Activated CD8-positive, alpha-beta T cell treated with anti-CD3 and anti-CD28 coated beads, Interleukin-2, amount 10 ng/mL, durations not matched to agents 7 days and 5 days (primary cell): Measurements from ENCODE around the gene SLC39A7. TPM values are rescaled to one million over a fixed set of nuclear protein-coding genes. Genes with fewer than 3 reads are reported as not detected.

ENCODE experiments used
- ATAC-seq: fragments of 150-1000 bp; cut with Tn5 transposase; one replicate; pipeline ENCODE4 v1.10.0; 2021; ENCODE audit warnings: moderate library complexity
- CTCF ChIA-PET: fragments of 350-600 bp; sonication (Branson Sonifier 250); formaldehyde crosslinking; loops from one replicate; lab custom pipeline; 2021; ENCODE audit warnings: antibody characterized with exemption; lab: Charles Lee
- POLR2A ChIA-PET: fragments of 350-600 bp; sonication (Branson Sonifier 250); formaldehyde crosslinking; loops from one replicate; lab custom pipeline; 2021; ENCODE audit warnings: antibody characterized with exemption; lab: Charles Lee
- DNase-seq: peaks from one replicate; pipeline ENCODE4 v3.0.0-alpha.2; 2020
- H3K27ac Mint-ChIP-seq: one replicate; pipeline ENCODE4 v1.8.0; 2021; ENCODE audit warnings: mild to moderate bottlenecking, mixed read lengths
- H3K27me3 Mint-ChIP-seq: one replicate; pipeline ENCODE4 v1.8.0; 2021; ENCODE audit warnings: low read depth, mixed read lengths
- H3K36me3 Mint-ChIP-seq: one replicate; pipeline ENCODE4 v1.8.0; 2021; ENCODE audit warnings: low read depth, mixed read lengths
- H3K4me1 Mint-ChIP-seq: one replicate; pipeline ENCODE4 v1.8.0; 2021; ENCODE audit warnings: low read depth, mixed read lengths
- H3K4me3 Mint-ChIP-seq: one replicate; pipeline ENCODE4 v1.8.0; 2021; ENCODE audit warnings: mild to moderate bottlenecking, mixed read lengths
- H3K9me3 Mint-ChIP-seq: one replicate; pipeline ENCODE4 v1.8.0; 2022; ENCODE audit warnings: mixed read lengths; ENCODE audit not compliant: insufficient read depth
- total RNA-seq, 2 experiments: library from RNA; stranded (reverse); gene quantifications; one replicate each; pipeline ENCODE4 v1.2.3, GENCODE V29; 2021

Gene SLC39A7
- total RNA-seq, 2 experiments from 2014 or later, result 45.6 to 50.8 TPM

- DNase-seq (peak; percentile 90), ATAC-seq (peak; percentile 60)
- Mint-ChIP-seq H3K27ac (peak within 1 kb of the TSS; percentile 87), H3K27me3 (peaks cover 4% of the 10 kb centered on the region), H3K4me1 (peaks cover 64% of the 10 kb centered on the region), H3K36me3 (peaks cover 31% of the 10 kb centered on the region), H3K9me3 (no peaks in the 10 kb centered on the region), H3K4me3 (peak within 1 kb of the TSS; percentile 80)
- CTCF ChIA-PET, result interaction anchor here (0.6 to 2.5 kb wide), 14 partner anchors 9 to 370 kb away, joined by 3 to 22 read pairs (median 4); partner anchors contain the start of gene TAP2
- POLR2A ChIA-PET, result interaction anchor here (0.6 to 2.2 kb wide), 12 partner anchors 10 to 236 kb away, joined by 3 to 17 read pairs (median 4); partner anchors contain the start of genes RPS18 and VPS52
Observed at GRCh38 chr6:33208091-33208967, 7.7 kb downstream of the SLC39A7 start, which contains the start of gene RING1. RING1 (plus strand) TSS chr6:33208500; CDS start chr6:33208823, 323 bp downstream.

GRCh38 chr6:33209856-33210255 is 9.2 kb downstream of the SLC39A7 start:
- ATAC-seq, result no peak
- Mint-ChIP-seq H3K4me3 (peak overlapping the region; percentile 80), H3K36me3 (peaks cover 20% of the 10 kb centered on the region), H3K27ac (peak overlapping the region; percentile 74), H3K27me3 (peaks cover 11% of the 10 kb centered on the region), H3K4me1 (peaks cover 68% of the 10 kb centered on the region), H3K9me3 (no peaks in the 10 kb centered on the region)
- CTCF ChIA-PET, result interaction anchor here (1.0 to 2.2 kb wide), 4 partner anchors 38 to 84 kb away, joined by 3 to 10 read pairs (median 3); partner anchors contain the start of gene B3GALT4
- POLR2A ChIA-PET, result interaction anchor here (2.2 kb wide), 1 partner anchor 11 kb away, joined by 17 read pairs; no protein-coding TSS in a partner anchor
- no peak for DNase-seq

GRCh38 chr6:33211136-33211535 is 10.5 kb downstream of the SLC39A7 start:
- peaks cover 20% of the 10 kb centered on the region for H3K36me3 Mint-ChIP-seq
- ChIA-PET POLR2A (interaction anchor here (1.0 kb wide), 3 partner anchors 9 to 38 kb away, joined by 3 read pairs; no protein-coding TSS in a partner anchor), CTCF (interaction anchor here (1.9 kb wide), 1 partner anchor 37 kb away, joined by 6 read pairs; no protein-coding TSS in a partner anchor)
- DNase-seq, result no peak
- no peak overlapping the region for H3K27ac Mint-ChIP-seq
- H3K4me1 Mint-ChIP-seq, result peaks cover 68% of the 10 kb centered on the region
- ATAC-seq, result no peak
- peaks cover 11% of the 10 kb centered on the region for H3K27me3 Mint-ChIP-seq
- no peak overlapping the region for H3K4me3 Mint-ChIP-seq
- H3K9me3 Mint-ChIP-seq, result no peaks in the 10 kb centered on the region

- Mint-ChIP-seq H3K27me3 (peaks cover 11% of the 10 kb centered on the region), H3K4me3 (no peak overlapping the region), H3K4me1 (peaks cover 64% of the 10 kb centered on the region), H3K27ac (no peak overlapping the region), H3K36me3 (peaks cover 20% of the 10 kb centered on the region), H3K9me3 (no peaks in the 10 kb centered on the region)
- ChIA-PET POLR2A (interaction anchor here (1.0 to 1.1 kb wide), 3 partner anchors 8 to 240 kb away, joined by 3 to 5 read pairs (median 3); no protein-coding TSS in a partner anchor), CTCF (interaction anchor here (1.9 kb wide), 1 partner anchor 36 kb away, joined by 6 read pairs; no protein-coding TSS in a partner anchor)
- ATAC-seq (no peak), DNase-seq (no peak)
Observed at GRCh38 chr6:33211666-33212422, 11.2 kb downstream of the SLC39A7 start.

GRCh38 chr6:33212857-33213165 is 12.1 kb downstream of the SLC39A7 start:
- no peaks in the 10 kb centered on the region for H3K9me3 Mint-ChIP-seq
- ChIA-PET POLR2A (interaction anchor here (1.0 to 1.1 kb wide), 2 partner anchors 8 to 241 kb away, joined by 3 to 5 read pairs; partner anchors contain the start of gene HSD17B8), CTCF (interaction anchor here (1.9 kb wide), 1 partner anchor 35 kb away, joined by 6 read pairs; no protein-coding TSS in a partner anchor)
- no peak for DNase-seq
- peaks cover 58% of the 10 kb centered on the region for H3K4me1 Mint-ChIP-seq
- H3K27me3 Mint-ChIP-seq, result peaks cover 11% of the 10 kb centered on the region
- H3K4me3 Mint-ChIP-seq, result peak overlapping the region; percentile 66
- H3K27ac Mint-ChIP-seq, result no peak overlapping the region
- H3K36me3 Mint-ChIP-seq, result peaks cover 20% of the 10 kb centered on the region
- ATAC-seq, result no peak

- Mint-ChIP-seq H3K27ac (peak overlapping the region; percentile 58), H3K27me3 (peaks cover 11% of the 10 kb centered on the region), H3K9me3 (no peaks in the 10 kb centered on the region), H3K4me1 (peaks cover 57% of the 10 kb centered on the region), H3K36me3 (peaks cover 20% of the 10 kb centered on the region), H3K4me3 (peak overlapping the region; percentile 66)
- ChIA-PET CTCF (no interaction called here), POLR2A (interaction anchor here (1.0 to 1.1 kb wide), 2 partner anchors 9 to 241 kb away, joined by 3 to 5 read pairs; partner anchors contain the start of gene HSD17B8)
- ATAC-seq (peak; percentile 11), DNase-seq (no peak)
Observed at GRCh38 chr6:33213166-33213988, 12.7 kb downstream of the SLC39A7 start.

GRCh38 chr6:33213989-33214335 is 13.3 kb downstream of the SLC39A7 start:
- ChIA-PET POLR2A (no interaction called here), CTCF (no interaction called here)
- peaks cover 53% of the 10 kb centered on the region for H3K4me1 Mint-ChIP-seq
- peak overlapping the region; percentile 66 for H3K4me3 Mint-ChIP-seq
- no peaks in the 10 kb centered on the region for H3K9me3 Mint-ChIP-seq
- H3K27ac Mint-ChIP-seq, result peak overlapping the region; percentile 60
- DNase-seq (no peak), ATAC-seq (no peak)
- H3K36me3 Mint-ChIP-seq, result peaks cover 20% of the 10 kb centered on the region
- peaks cover 11% of the 10 kb centered on the region for H3K27me3 Mint-ChIP-seq

- H3K36me3 Mint-ChIP-seq, result peaks cover 7% of the 10 kb centered on the region
- ChIA-PET POLR2A (interaction anchor here (0.7 to 1.3 kb wide), 2 partner anchors 16 to 33 kb away, joined by 3 read pairs; no protein-coding TSS in a partner anchor), CTCF (interaction anchor here (1.0 to 1.2 kb wide), 2 partner anchors 10 to 33 kb away, joined by 4 read pairs; no protein-coding TSS in a partner anchor)
- peak overlapping the region; percentile 81 for H3K27ac Mint-ChIP-seq
- DNase-seq (peak; percentile 37), ATAC-seq (peak; percentile 42)
- peaks cover 42% of the 10 kb centered on the region for H3K4me1 Mint-ChIP-seq
- peaks cover 11% of the 10 kb centered on the region for H3K27me3 Mint-ChIP-seq
- no peaks in the 10 kb centered on the region for H3K9me3 Mint-ChIP-seq
- peak overlapping the region; percentile 32 for H3K4me3 Mint-ChIP-seq
Observed at GRCh38 chr6:33215271-33216116, 14.8 kb downstream of the SLC39A7 start.

- no peak for DNase-seq
- ChIA-PET POLR2A (interaction anchor here (1.3 kb wide), 1 partner anchor 17 kb away, joined by 3 read pairs; no protein-coding TSS in a partner anchor), CTCF (interaction anchor here (0.8 to 1.0 kb wide), 3 partner anchors 10 to 97 kb away, joined by 3 to 7 read pairs (median 3); no protein-coding TSS in a partner anchor)
- peaks cover 12% of the 10 kb centered on the region for H3K27me3 Mint-ChIP-seq
- no peak overlapping the region for H3K4me3 Mint-ChIP-seq
- ATAC-seq, result peak; percentile 32
- peaks cover 3% of the 10 kb centered on the region for H3K36me3 Mint-ChIP-seq
- H3K27ac Mint-ChIP-seq, result peak overlapping the region; percentile 81
- H3K9me3 Mint-ChIP-seq, result no peaks in the 10 kb centered on the region
- peaks cover 40% of the 10 kb centered on the region for H3K4me1 Mint-ChIP-seq
Observed at GRCh38 chr6:33216117-33216649, 15.5 kb downstream of the SLC39A7 start.
